Left lung (tissue), 10 donors: ENCODE measurements around the gene ERRFI1. TPM values are rescaled to one million over a fixed set of nuclear protein-coding genes. Genes with fewer than 3 reads are reported as not detected.

ENCODE experiments used
- ATAC-seq: fragments of 200-7000 bp; cut with Tn5 transposase; one replicate; pipeline ENCODE4 v1.9.1; 2020; ENCODE audit warnings: moderate library complexity
- DNase-seq, 4 donors: peaks; one replicate each; pipeline ENCODE4 v3.0.0-alpha.2; 2013 to 2020
- H3K27ac ChIP-seq, 2 donors: fragments of 200-600 bp; sonication (generic) in 1 of 2; one replicate each; pipeline versions ENCODE4 v1.5.0 to v1.8.0; 2020 to 2021
- H3K27me3 ChIP-seq, 2 donors: fragments of 200-600 bp; sonication (generic) in 1 of 2; one replicate each; pipeline versions ENCODE4 v1.5.0 to v1.8.0; 2020 to 2021
- H3K36me3 ChIP-seq, 2 donors: fragments of 200-600 bp; sonication (generic) in 1 of 2; one replicate each; pipeline versions ENCODE4 v1.5.0 to v1.8.0; 2020 to 2021
- H3K4me1 ChIP-seq, 2 donors: fragments of 200-600 bp; one replicate each; pipeline ENCODE4 v1.8.0; 2021
- H3K4me3 ChIP-seq, 2 donors: fragments of 200-600 bp; sonication (generic) in 1 of 2; one replicate each; pipeline versions ENCODE4 v1.5.0 to v1.8.0; 2020 to 2021; ENCODE audit warnings: mild to moderate bottlenecking in 1 of 2
- H3K9me3 ChIP-seq, 2 donors: fragments of 200-600 bp; sonication (generic) in 1 of 2; one replicate each; pipeline versions ENCODE4 v1.5.0 to v1.8.0; 2020 to 2021
- CTCF ChIP-seq, 2 donors: fragments of 200-600 bp; sonication (generic) in 1 of 2; IDR thresholded peaks; one replicate each; pipeline versions ENCODE4 v1.5.0 to v1.8.0; 2021; ENCODE audit warnings: antibody characterized with exemption in 2 of 2
- intact Hi-C, 2 donors: fragments of 100-400 bp; cut with DNase I; formaldehyde crosslinking; loops; one replicate each; pipeline versions ENCODE4 v1.11.2 to v1.14.2; 2022
- polyA plus RNA-seq, 6 donors: library from polyadenylated mRNA; unstranded; fragments of 120-200 nt; gene quantifications; one replicate each; pipeline ENCODE4 v1.2.1, GENCODE V29; 2013; ENCODE audit not compliant: insufficient read length in 6 of 6
- total RNA-seq, 2 donors: library from RNA; stranded (reverse); fragmentation: NEBNext Ultra II Directional; extraction: Animal tissue kit (Norgen Biotek cat#: 25700); gene quantifications; one replicate each; pipeline ENCODE4 v1.2.1, GENCODE V29; 2021
- donor health status: DM: no; HTN: yes; CAD: no.
- donor health status: DM: no; HTN: no; CAD: no.

The ERRFI1 gene
- total and polyA plus RNA-seq, 8 donors = 60.8 to 88.8 (median 75.8) TPM

GRCh38 chr1:8015036-8015808, 10.9 kb downstream of the ERRFI1 start:
- Histone ChIP-seq H3K27me3 (no peaks in the 10 kb centered on the region), H3K9me3 (no peaks in the 10 kb centered on the region), H3K4me3 (no peak overlapping the region), H3K4me1 (peaks cover 37 to 54% of the 10 kb centered on the region in 2 donors), H3K27ac (peak overlapping the region; percentile 4 to 74), H3K36me3 (peaks cover 0 to 32% of the 10 kb centered on the region in 2 donors)
- ATAC-seq (peak; percentile 68), DNase-seq (peak in 2 of 4 donors; percentile 74 to 79)
- intact Hi-C loops = loop anchor here in 1 of 2 donors (10.0 kb wide), 1 partner anchor 340 kb away; no protein-coding TSS in a partner anchor
- peak; percentile 53 to 65 for TF ChIP-seq CTCF (IDR thresholded peaks at IDR 0.05)

- intact Hi-C loops = loop anchor here in 1 of 2 donors (10.0 kb wide), 1 partner anchor 340 kb away; no protein-coding TSS in a partner anchor
- Histone ChIP-seq H3K4me3 (no peak overlapping the region), H3K27ac (peak overlapping the region in 1 of 2 donors; percentile 74), H3K27me3 (no peaks in the 10 kb centered on the region), H3K4me1 (peaks cover 36 to 47% of the 10 kb centered on the region in 2 donors), H3K36me3 (peaks cover 0 to 32% of the 10 kb centered on the region in 2 donors), H3K9me3 (no peaks in the 10 kb centered on the region)
- ATAC-seq (no peak), DNase-seq (no peak)
- TF ChIP-seq CTCF (IDR thresholded peaks at IDR 0.05) = no peak
Measured at GRCh38 chr1:8014381-8014988, 11.6 kb downstream of the ERRFI1 start.

- no peak for TF ChIP-seq CTCF (IDR thresholded peaks at IDR 0.05)
- Histone ChIP-seq H3K27me3 (no peaks in the 10 kb centered on the region), H3K4me3 (no peak overlapping the region), H3K36me3 (peaks cover 0 to 32% of the 10 kb centered on the region in 2 donors), H3K9me3 (no peaks in the 10 kb centered on the region), H3K27ac (no peak overlapping the region), H3K4me1 (peaks cover 29 to 41% of the 10 kb centered on the region in 2 donors)
- intact Hi-C loops = loop anchor here in 1 of 2 donors (10.0 kb wide), 1 partner anchor 341 kb away; no protein-coding TSS in a partner anchor
- ATAC-seq = no peak
- DNase-seq = no peak
Measured at GRCh38 chr1:8013800-8014199, 12.3 kb downstream of the ERRFI1 start.

GRCh38 chr1:8013399-8013798, 12.7 kb downstream of the ERRFI1 start:
- Histone ChIP-seq H3K27ac (no peak overlapping the region), H3K36me3 (peaks cover 0 to 32% of the 10 kb centered on the region in 2 donors), H3K9me3 (no peaks in the 10 kb centered on the region), H3K4me1 (peaks cover 28 to 41% of the 10 kb centered on the region in 2 donors), H3K4me3 (no peak overlapping the region), H3K27me3 (no peaks in the 10 kb centered on the region)
- DNase-seq (no peak), ATAC-seq (no peak)
- TF ChIP-seq CTCF (IDR thresholded peaks at IDR 0.05) = no peak
- intact Hi-C loops = loop anchor here in 1 of 2 donors (10.0 kb wide), 1 partner anchor 341 kb away; no protein-coding TSS in a partner anchor

GRCh38 chr1:8012955-8013354, 13.2 kb downstream of the ERRFI1 start:
- intact Hi-C loops = loop anchor here in 1 of 2 donors (10.0 kb wide), 1 partner anchor 342 kb away; no protein-coding TSS in a partner anchor
- DNase-seq (no peak), ATAC-seq (no peak)
- Histone ChIP-seq H3K27me3 (no peaks in the 10 kb centered on the region), H3K36me3 (peaks cover 0 to 32% of the 10 kb centered on the region in 2 donors), H3K27ac (no peak overlapping the region), H3K9me3 (no peaks in the 10 kb centered on the region), H3K4me3 (no peak overlapping the region), H3K4me1 (peaks cover 28 to 40% of the 10 kb centered on the region in 2 donors)
- no peak for TF ChIP-seq CTCF (IDR thresholded peaks at IDR 0.05)
